GM19043 (cell line): ENCODE data around the gene CRIP1.

ENCODE experiments used
- ATAC-seq: cut with Tn5 transposase; IDR thresholded peaks from one replicate; pipeline ENCODE4 v1.9.1; 2021; ENCODE audit warnings: low read depth; ENCODE audit not compliant: unreplicated experiment

Gene CRIP1

GRCh38 chr14:105450864-105451720 lies 35.6 kb upstream of the CRIP1 start:
- no peak for ATAC-seq

GRCh38 chr14:105452963-105453362 lies 33.7 kb upstream of the CRIP1 start:
- ATAC-seq, result no peak

DNA sequence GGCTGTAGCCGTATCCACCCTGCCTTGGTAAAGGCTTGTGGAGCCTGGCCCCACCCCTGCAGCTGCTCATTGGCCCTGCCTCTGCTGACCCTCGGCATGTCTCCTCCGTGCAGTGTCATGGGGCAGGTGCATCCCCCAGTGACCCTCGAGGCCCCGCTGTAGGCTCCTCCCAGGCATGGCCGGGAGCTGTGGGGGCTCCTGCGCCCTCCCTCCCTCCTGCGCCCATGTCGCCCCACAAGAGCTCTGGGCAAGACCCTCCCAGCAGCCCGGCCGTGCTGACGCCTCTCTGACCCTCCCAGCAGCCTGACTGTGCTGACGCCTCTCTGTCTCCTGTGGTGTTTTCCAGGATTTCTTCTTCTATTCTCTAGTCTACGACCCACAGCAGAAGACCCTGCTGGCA lies 32.8 kb upstream of the CRIP1 start:
- no peak for ATAC-seq

- ATAC-seq, result no peak
Measured at GRCh38 chr14:105455086-105455640, 31.5 kb upstream of the CRIP1 start.

DNA sequence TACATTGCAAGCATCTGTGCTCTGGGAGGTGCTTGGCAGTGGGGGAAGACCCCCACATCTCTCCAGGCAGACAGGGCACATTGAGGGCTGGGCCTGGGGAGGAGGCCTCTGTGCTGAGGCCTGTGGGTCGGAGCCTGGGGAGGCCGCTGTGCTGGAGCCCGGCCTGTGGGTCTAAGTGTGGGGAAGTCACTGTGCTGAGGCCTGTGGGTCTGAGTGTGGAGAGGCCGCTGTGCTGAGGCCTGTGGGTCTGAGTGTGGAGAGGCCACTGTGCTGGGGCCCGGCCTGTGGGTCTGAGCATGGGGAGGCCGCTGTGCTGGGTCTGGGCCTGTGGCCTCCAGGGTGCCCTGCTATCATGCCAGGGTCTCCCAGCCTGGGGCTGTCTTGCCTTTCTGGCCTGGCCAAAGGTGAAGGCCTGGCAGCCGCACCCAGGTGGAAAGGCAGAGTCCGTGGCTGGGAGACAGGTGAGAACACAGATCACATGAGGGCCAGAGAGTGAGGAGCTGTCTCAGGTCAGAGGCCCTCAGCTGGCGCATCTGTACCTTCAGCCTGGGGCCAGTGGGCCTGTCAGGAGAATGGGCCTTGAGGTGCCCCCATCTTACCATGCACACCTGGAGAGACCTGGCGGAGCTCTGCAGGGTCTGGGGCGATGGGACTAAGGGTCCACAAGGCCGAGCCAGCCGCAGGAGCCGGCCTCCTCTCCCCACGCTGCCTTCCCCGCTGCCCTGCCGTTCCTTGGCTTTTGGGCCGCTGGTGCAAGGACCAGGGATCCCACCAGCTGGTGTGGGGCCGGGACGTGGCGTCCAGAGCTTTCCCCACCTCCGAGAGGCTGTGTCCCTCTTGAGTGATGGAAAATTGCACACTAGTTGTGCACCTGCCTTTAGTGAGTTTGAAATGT lies 30.7 kb upstream of the CRIP1 start:
- no peak for ATAC-seq

DNA sequence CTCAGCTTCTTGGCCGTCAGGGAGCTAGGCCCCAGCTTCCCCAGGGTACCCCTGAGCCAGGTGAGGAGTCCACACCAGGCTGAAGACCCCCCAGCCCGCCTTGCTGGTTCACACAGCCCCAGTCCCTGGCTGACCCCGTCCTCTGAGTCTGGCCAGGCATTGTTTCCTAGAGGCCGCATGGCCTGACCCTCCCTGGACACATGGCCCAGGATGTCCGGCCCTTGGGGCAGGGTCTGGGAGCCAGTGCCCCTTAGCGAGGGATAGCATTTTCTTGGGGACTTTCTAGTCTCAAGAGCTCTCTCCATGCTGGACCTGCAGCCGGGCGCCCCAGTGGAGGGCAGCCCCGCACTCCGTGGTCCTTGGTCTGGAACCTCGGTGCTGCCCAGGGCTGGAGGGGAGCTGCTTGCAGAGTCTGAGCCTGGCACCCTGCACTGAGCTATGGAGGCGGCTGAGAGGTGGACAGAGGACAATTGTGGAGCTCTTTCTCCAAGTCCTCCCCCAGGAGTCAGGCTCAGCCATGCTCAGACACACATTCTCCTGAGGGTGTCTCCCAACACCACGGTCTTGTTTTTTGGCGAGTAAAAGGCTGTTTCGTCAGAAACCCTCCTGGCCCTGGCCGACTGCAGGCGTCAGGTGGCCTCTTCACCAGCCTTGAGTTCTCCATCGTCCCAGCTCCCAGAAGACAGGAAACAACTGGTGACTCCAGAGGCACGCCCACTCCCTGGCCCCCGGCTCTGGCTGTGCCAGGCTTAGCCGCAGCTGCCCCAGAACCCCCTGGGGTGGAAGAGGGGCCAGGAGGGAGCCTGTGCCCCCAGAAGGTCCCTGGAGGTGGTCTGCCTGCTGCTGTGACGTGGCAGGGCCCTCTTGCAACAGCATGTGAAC lies 29.7 kb upstream of the CRIP1 start:
- no peak for ATAC-seq

GRCh38 chr14:105458010-105458409 lies 28.7 kb upstream of the CRIP1 start:
- ATAC-seq, result no peak

DNA sequence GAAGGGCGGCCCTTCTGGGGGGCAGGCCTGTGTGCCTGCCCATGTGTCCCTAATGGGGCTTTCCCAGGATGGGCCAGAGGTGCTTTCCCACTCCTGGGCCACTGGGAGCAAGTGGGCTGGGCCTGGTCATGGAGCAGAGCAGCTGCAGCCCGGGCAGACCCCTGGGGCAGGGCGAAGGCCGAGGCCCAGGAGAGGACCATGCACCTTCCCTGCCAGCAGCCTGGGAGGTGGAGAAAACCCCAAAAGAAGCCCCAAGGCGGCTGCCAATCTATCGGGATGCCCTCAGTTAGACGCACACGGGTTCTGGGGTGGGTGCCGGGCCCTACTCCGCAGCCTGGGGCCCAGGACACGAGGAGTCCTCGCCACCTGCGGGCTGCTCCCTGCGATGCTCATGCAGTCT lies 28.1 kb upstream of the CRIP1 start:
- no peak for ATAC-seq

DNA sequence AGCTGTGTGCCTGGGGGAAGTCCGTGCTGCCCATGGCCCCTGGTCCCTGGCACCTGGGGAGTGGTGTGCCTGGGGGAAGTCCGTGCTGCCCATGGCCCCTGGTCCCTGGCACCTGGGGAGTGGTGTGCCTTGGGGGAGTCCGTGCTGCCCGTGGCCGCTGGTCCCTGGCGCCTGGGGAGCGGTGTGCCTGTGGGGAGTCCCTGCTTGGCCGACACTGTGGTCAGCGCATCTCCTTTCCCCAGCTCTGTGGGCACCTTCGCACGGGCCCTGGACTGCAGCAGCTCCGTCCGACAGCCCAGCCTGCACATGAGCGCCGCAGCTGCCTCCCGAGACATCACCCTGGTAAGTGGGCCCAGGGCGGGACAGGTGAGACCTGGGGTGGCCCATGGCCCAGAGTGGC lies 26.6 kb upstream of the CRIP1 start:
- ATAC-seq, result no peak

GRCh38 chr14:105460616-105461015 lies 26.1 kb upstream of the CRIP1 start:
- ATAC-seq, result no peak

DNA sequence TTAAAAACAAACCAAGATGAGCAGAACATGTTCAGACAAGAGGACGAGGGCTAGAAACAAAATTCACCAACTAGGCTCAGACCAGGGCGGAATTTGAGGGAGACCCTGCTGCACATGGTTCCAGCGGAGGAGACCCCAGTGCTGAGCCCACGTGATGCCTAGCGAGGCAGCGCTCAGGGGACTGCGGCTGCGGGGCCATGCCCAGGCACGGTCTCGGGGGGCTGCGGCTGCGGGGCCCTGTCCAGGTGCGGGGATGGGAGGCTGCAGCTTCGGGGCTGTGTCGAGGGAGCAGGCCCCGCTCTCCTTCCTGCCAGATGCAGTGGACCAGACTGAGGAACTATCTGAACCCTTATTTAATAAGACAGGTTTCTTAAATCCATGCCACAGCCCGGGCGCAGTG lies 24.8 kb upstream of the CRIP1 start:
- ATAC-seq, result no peak

GRCh38 chr14:105464501-105464900 lies 22.2 kb upstream of the CRIP1 start:
- ATAC-seq, result no peak

- ATAC-seq, result no peak
Measured at GRCh38 chr14:105465209-105466031, 21.3 kb upstream of the CRIP1 start.

GRCh38 chr14:105466531-105467248 lies 20.0 kb upstream of the CRIP1 start:
- ATAC-seq, result no peak

GRCh38 chr14:105467249-105467941 lies 19.3 kb upstream of the CRIP1 start:
- ATAC-seq, result no peak

- no peak for ATAC-seq
Measured at GRCh38 chr14:105467942-105468471, 18.7 kb upstream of the CRIP1 start.

DNA sequence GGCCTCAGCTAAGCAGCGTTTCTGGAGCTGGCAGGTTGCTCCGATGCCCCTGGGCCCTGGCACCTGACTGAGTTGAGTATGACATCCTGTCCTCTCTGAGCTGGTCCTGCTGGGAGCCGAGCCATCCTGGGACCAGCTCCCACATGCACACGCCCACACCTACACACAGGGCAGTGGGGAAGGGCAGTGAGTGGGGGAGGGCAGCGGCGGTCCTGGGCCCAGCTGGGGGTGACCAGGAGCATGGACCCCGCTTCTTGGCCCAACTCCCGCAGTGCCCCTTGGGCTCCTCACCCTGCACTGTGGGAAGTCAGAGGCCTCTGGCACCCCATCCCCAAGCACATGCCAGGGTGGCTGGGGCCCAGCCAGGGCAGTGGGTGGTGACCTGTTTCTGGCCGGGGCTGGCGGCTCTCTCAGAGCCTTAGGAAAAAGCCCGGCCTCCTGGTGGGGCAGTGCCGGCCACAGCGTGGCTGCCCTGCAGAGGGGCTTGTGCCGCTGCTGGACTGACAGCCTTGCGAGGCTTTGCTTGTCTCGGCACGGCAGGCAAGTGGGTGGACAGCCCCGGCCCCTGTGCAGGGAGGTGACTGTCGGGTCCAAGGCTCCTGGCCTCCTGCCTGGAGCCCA lies 18.0 kb upstream of the CRIP1 start:
- no peak for ATAC-seq
